NCI-H748 treated with DMSO at 0.1 percent for 48 hours (cell line): ENCODE measurements around the gene EHMT1.

Source experiments
- DNase-seq: peaks from one replicate; lab custom pipeline; 2025; lab: John Stamatoyannopoulos, UW

EHMT1 gene

DNA sequence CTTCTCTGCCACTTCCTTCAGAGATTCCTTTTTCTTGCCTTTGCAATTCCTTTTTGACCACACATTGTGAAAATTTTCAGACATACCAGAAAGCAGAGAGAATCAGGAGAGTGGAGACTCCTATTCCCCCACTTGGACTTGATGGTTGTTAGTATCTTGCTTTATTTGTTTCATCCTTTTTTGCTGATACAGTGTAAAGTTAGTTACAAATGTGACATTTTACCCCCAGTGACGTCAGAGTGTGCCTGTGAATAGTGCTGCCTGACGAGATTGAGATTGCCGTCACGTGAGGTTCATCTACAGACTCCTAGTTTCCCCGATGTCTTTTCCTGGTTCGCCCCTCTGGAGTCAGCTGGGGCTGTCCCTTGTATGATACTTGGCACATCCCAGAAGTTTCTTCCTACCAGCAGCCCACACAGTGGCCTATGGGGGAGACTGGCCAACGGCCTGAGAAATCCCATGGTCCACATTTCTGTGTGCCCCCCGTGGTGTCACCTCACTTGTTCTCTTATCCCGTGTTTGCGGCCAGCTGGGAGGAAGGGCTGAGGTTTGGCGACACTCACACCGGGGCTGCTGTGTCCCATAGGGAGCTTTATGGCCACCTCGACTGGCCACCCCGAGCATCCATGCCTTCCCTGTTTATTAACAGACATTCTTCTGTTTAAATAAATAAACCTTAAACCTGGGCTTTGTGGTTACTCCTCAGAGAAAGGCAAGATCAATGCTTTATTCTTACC lies 210.6 kb downstream of the EHMT1 start:
- DNase-seq: no peak

DNA sequence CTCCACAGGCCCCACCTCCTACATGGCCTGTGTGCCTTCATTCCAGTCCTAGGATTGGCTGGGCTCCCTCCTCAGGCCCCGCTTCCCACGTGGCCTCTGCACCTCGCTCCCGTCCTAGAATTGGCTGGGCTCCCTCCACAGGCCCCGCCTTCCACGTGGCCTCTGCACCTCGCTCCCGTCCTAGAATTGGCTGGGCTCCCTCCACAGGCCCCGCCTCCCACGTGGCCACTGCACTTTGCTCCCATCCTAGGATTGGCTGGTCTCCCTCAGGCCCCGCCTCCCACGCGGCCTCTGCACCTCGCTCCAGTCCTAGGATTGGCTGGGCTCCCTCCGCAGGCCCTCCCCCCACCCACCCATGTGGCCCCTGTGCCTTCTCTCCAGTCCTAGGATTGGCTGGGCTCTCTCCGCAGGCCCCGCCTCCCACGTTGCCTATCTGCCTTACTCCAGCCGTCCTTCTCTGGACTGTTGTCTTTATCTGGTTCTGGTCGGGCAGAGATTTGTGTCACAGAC lies 213.4 kb downstream of the EHMT1 start:
- DNase-seq: no peak

GRCh38 chr9:137832830-137833590 lies 214.2 kb downstream of the EHMT1 start:
- no peak for DNase-seq

- DNase-seq: no peak
These were observed 215.2 kb downstream of the EHMT1 start for GRCh38 chr9:137833721-137834613.

- DNase-seq: no peak
These were observed 216.2 kb downstream of the EHMT1 start for GRCh38 chr9:137834846-137835546.

GRCh38 chr9:137836151-137836830 lies 217.5 kb downstream of the EHMT1 start:
- no peak for DNase-seq

GRCh38 chr9:137836831-137837241 lies 218.0 kb downstream of the EHMT1 start:
- no peak for DNase-seq

GRCh38 chr9:137837345-137838278 lies 218.8 kb downstream of the EHMT1 start:
- DNase-seq: no peak

DNA sequence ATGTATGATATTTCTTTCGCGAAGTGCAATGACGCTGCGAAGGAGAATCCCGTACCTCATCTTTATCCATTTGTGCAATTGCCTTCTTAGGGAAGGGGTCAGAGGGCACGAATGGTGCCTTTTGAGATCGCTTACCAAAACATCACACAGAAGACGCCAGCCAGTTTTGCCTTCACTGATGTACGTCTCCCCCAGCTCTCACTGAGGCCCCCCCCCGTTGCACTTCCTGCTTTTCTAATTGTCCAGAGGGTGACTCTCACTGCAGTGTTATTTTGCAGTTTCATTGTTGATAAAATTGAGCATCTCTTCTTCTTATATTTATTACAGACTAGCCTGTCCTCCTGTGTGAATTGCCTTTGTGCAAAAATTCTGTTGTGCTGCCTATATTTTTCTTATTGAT lies 219.8 kb downstream of the EHMT1 start:
- DNase-seq: no peak

DNA sequence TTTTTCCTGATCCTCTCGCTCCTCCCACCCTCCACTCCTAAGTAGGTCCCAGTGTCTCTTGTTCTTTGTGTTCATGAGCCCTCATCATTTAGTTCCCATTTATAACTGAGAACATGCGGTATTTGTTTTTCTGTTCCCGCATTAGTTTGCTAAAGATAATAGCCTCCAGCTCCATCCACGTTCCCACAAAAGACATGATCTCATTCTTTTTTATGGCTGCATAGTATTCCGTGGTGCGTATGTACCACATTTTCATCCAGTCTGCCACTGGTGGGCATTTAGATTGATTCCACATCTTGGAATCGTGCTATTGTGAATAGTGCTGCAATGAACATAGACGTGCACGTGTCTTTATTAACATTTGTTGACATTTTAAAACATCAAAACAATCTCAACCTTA lies 224.6 kb downstream of the EHMT1 start:
- no peak for DNase-seq

- no peak for DNase-seq
These were observed 232.9 kb downstream of the EHMT1 start for GRCh38 chr9:137851516-137852267.

DNA sequence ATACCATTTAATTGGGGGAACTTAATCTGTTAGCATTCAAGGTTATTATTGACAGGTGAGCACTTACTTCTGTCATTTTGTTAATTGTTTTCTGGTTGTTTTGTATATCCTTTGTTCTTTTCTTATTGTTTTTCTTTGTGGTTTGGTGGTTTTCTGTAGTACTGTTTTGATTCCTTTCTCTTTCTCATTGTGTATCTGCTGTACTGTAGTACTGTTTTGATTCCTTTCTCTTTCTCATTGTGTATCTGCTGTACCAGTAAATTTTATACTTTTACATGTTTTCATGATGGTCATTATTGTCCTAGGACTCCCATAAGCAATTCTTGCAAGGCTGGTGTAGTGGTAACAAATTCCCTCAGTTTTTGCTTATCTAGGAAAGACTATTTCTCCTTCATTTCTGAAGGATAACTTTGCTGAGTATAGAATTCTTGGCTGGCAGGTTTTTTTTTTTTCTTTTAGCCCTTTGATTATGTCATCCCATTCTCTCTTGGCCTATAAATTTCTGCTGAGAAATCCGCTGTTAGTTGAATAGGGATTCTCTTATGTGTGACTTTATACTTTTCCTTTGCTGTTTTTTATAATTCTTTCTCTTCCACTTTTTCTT lies 234.7 kb downstream of the EHMT1 start:
- no peak for DNase-seq

DNA sequence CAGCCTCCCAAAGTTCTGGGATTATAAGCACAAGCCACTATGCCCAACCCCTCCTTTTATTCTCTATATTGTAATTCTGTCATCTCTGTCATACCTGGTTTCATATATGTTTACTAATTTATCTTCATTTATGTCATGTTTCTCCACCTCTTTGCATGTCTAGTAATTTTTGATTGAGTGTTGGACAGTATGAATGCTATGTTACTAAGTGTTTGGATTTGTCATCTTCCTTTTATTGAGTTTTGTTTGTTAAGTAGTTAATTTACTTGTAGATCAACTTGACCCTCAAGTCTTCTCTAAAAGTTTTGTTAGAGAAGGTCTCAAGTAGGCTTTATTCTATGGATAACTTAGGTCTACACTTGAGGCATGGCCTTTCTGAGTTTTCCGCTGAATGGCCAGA lies 241.6 kb downstream of the EHMT1 start:
- DNase-seq: no peak

- no peak for DNase-seq
These were observed 246.9 kb downstream of the EHMT1 start for GRCh38 chr9:137865581-137866145.

- no peak for DNase-seq
These were observed 247.7 kb downstream of the EHMT1 start for GRCh38 chr9:137866226-137867141.

GRCh38 chr9:137870432-137870831 lies 251.6 kb downstream of the EHMT1 start:
- DNase-seq: no peak

- DNase-seq: no peak
These were observed 253.5 kb downstream of the EHMT1 start for GRCh38 chr9:137872296-137872695.
